ENCODE results near the gene FILIP1L.

Gene FILIP1L

GRCh38 chr3:100114413-100115030 lies at the start of gene FILIP1L:
Gene FILIP1L (minus strand): TSS chr3:100114501.
- Histone ChIP-seq H3K9me3 (ENCODE audit: insufficient read depth, low read length, severe bottlenecking) (no peaks in the 10 kb centered on the region), H4K20me1 (ENCODE audit: insufficient read depth, low read length) (no peaks in the 10 kb centered on the region), H3K9ac (ENCODE audit: low read depth, low read length) (no peak within 1 kb of the TSS), H3K4me3 (ENCODE audit: low read depth in 1 of 2, low read length in 2 of 2) (no peak within 1 kb of the TSS), H3K4me1 (ENCODE audit: insufficient read depth, low read length) (no peaks in the 10 kb centered on the region), H3K27me3 (ENCODE audit: insufficient read depth, low read length, poor library complexity) (no peaks in the 10 kb centered on the region), H3K4me2 (ENCODE audit: insufficient read depth, low read length) (no peak within 1 kb of the TSS), H3K36me3 (ENCODE audit: insufficient read depth, low read length) (no peaks in the 10 kb centered on the region), H3K27ac (ENCODE audit: low read length) (no peak within 1 kb of the TSS), H3K79me2 (ENCODE audit: insufficient read depth, low read length) (no peaks in the 10 kb centered on the region), H2AFZ (ENCODE audit: low read depth, low read length) (no peak within 1 kb of the TSS)
- TF ChIP-seq EZH2 (IDR thresholded peaks at IDR 0.05; ENCODE audit: borderline replicate concordance, low read depth, low read length, severe bottlenecking) (no peak), CTCF (IDR thresholded peaks at IDR 0.05; ENCODE audit: borderline replicate concordance, extremely low read depth, low read length, poor library complexity, severe bottlenecking) (no peak)
- no peak for ATAC-seq (ENCODE audit: insufficient read depth, low read depth)
- no peak for DNase-seq

- Histone ChIP-seq H3K27ac (ENCODE audit: low read length) (no peak overlapping the region), H3K9ac (ENCODE audit: low read depth, low read length) (no peak overlapping the region), H3K4me3 (ENCODE audit: low read depth in 1 of 2, low read length in 2 of 2) (no peak overlapping the region), H3K4me2 (ENCODE audit: insufficient read depth, low read length) (no peak overlapping the region), H3K4me1 (ENCODE audit: insufficient read depth, low read length) (no peaks in the 10 kb centered on the region), H3K27me3 (ENCODE audit: insufficient read depth, low read length, poor library complexity) (no peaks in the 10 kb centered on the region), H2AFZ (ENCODE audit: low read depth, low read length) (no peak overlapping the region), H4K20me1 (ENCODE audit: insufficient read depth, low read length) (no peaks in the 10 kb centered on the region), H3K36me3 (ENCODE audit: insufficient read depth, low read length) (0 out of 2 replicates have a peak, but pooled peaks cover 2% of the 10 kb centered on the region), H3K9me3 (ENCODE audit: insufficient read depth, low read length, severe bottlenecking) (no peaks in the 10 kb centered on the region), H3K79me2 (ENCODE audit: insufficient read depth, low read length) (no peaks in the 10 kb centered on the region)
- ATAC-seq (ENCODE audit: insufficient read depth, low read depth): no peak
- TF ChIP-seq EZH2 (IDR thresholded peaks at IDR 0.05; ENCODE audit: borderline replicate concordance, low read depth, low read length, severe bottlenecking) (no peak), CTCF (IDR thresholded peaks at IDR 0.05; ENCODE audit: borderline replicate concordance, extremely low read depth, low read length, poor library complexity, severe bottlenecking) (no peak)
- no peak for DNase-seq
These were observed 49.5 kb upstream of the FILIP1L start for GRCh38 chr3:100163787-100164186.

GRCh38 chr3:100160521-100160920 lies 46.2 kb upstream of the FILIP1L start:
- no peak overlapping the region for H2AFZ ChIP-seq (ENCODE audit: low read depth, low read length)
- no peaks in the 10 kb centered on the region for H3K27me3 ChIP-seq (ENCODE audit: insufficient read depth, low read length, poor library complexity)
- no peaks in the 10 kb centered on the region for H4K20me1 ChIP-seq (ENCODE audit: insufficient read depth, low read length)
- TF ChIP-seq CTCF (IDR thresholded peaks at IDR 0.05; ENCODE audit: borderline replicate concordance, extremely low read depth, low read length, poor library complexity, severe bottlenecking): no peak
- no peak for TF ChIP-seq EZH2 (IDR thresholded peaks at IDR 0.05; ENCODE audit: borderline replicate concordance, low read depth, low read length, severe bottlenecking)
- H3K79me2 ChIP-seq (ENCODE audit: insufficient read depth, low read length): no peaks in the 10 kb centered on the region
- no peak overlapping the region for H3K9ac ChIP-seq (ENCODE audit: low read depth, low read length)
- 0 out of 2 replicates have a peak, but pooled peaks cover 2% of the 10 kb centered on the region for H3K36me3 ChIP-seq (ENCODE audit: insufficient read depth, low read length)
- H3K27ac ChIP-seq (ENCODE audit: low read length): no peak overlapping the region
- peaks cover 3% of the 10 kb centered on the region for H3K9me3 ChIP-seq (ENCODE audit: insufficient read depth, low read length, severe bottlenecking)
- no peak overlapping the region for H3K4me3 ChIP-seq (ENCODE audit: low read depth in 1 of 2, low read length in 2 of 2)
- ATAC-seq (ENCODE audit: insufficient read depth, low read depth) (no peak), DNase-seq (no peak)
- no peaks in the 10 kb centered on the region for H3K4me1 ChIP-seq (ENCODE audit: insufficient read depth, low read length)
- no peak overlapping the region for H3K4me2 ChIP-seq (ENCODE audit: insufficient read depth, low read length)
